Astrocyte (in vitro differentiated cells and primary cell): ENCODE data around the gene WFS1. TPM values are rescaled to one million over a fixed set of nuclear protein-coding genes. Genes with fewer than 3 reads are reported as not detected.

Experiments
- DNase-seq: peaks from one replicate; pipeline ENCODE4 v3.0.0-alpha.2; 2010; ENCODE audit warnings: low read depth
- FAIRE-seq: peaks from 2 replicates; lab custom pipeline; 2011; peaks lifted over from hg19 to GRCh38; lab: Jason Lieb, UNC
- H2AFZ ChIP-seq: 2 replicates; pipeline ENCODE4 v1.6.0; 2012; ENCODE audit warnings: low read depth, low read length, inconsistent platforms
- H3K27ac ChIP-seq: 2 replicates; pipeline ENCODE4 v1.5.1; 2011; ENCODE audit warnings: low read depth, low read length, inconsistent platforms
- H3K27me3 ChIP-seq: 2 replicates; pipeline ENCODE4 v1.6.0; 2011; ENCODE audit warnings: low read length, inconsistent platforms; ENCODE audit not compliant: insufficient read depth
- H3K36me3 ChIP-seq: 2 replicates; pipeline ENCODE4 v1.5.1; 2011; ENCODE audit warnings: low read length, inconsistent platforms; ENCODE audit not compliant: insufficient read depth
- H3K4me1 ChIP-seq: 2 replicates; pipeline ENCODE4 v1.5.1; 2011; ENCODE audit warnings: low read length, inconsistent platforms; ENCODE audit not compliant: insufficient read depth
- H3K4me2 ChIP-seq: 2 replicates; pipeline ENCODE4 v1.6.0; 2012; ENCODE audit warnings: low read length, inconsistent platforms
- H3K4me3 ChIP-seq: 2 replicates; pipeline ENCODE4 v1.5.1; 2011; ENCODE audit warnings: low read depth, mild to moderate bottlenecking, low read length, inconsistent platforms; ENCODE audit not compliant: insufficient read depth
- H3K79me2 ChIP-seq: 2 replicates; pipeline ENCODE4 v1.6.0; 2012; ENCODE audit warnings: mild to moderate bottlenecking, low read length, inconsistent platforms; ENCODE audit not compliant: insufficient read depth
- H3K9ac ChIP-seq: 2 replicates; pipeline ENCODE4 v1.6.0; 2012; ENCODE audit warnings: mild to moderate bottlenecking, low read length, inconsistent platforms
- H3K9me3 ChIP-seq: 2 replicates; pipeline ENCODE4 v1.5.1; 2012; ENCODE audit warnings: low read depth, mild to moderate bottlenecking, low read length, inconsistent platforms; ENCODE audit not compliant: insufficient read depth
- H4K20me1 ChIP-seq: 2 replicates; pipeline ENCODE4 v1.6.0; 2012; ENCODE audit warnings: low read length, inconsistent platforms; ENCODE audit not compliant: insufficient read depth
- H3K27ac Mint-ChIP-seq: one replicate; pipeline ENCODE4 v1.8.0; 2021; ENCODE audit warnings: mild to moderate bottlenecking, mixed read lengths; ENCODE audit not compliant: unreplicated experiment
- H3K27me3 Mint-ChIP-seq: one replicate; pipeline ENCODE4 v1.8.0; 2021; ENCODE audit warnings: low read depth, mixed read lengths; ENCODE audit not compliant: unreplicated experiment
- H3K36me3 Mint-ChIP-seq: one replicate; pipeline ENCODE4 v1.8.0; 2021; ENCODE audit warnings: low read depth, mixed read lengths; ENCODE audit not compliant: unreplicated experiment
- H3K4me1 Mint-ChIP-seq: one replicate; pipeline ENCODE4 v1.8.0; 2021; ENCODE audit warnings: low read depth, mixed read lengths; ENCODE audit not compliant: unreplicated experiment
- H3K4me3 Mint-ChIP-seq: one replicate; pipeline ENCODE4 v1.8.0; 2021; ENCODE audit warnings: mild to moderate bottlenecking, moderate library complexity, mixed read lengths; ENCODE audit not compliant: unreplicated experiment
- H3K9me3 Mint-ChIP-seq: one replicate; pipeline ENCODE4 v1.8.0; 2021; ENCODE audit warnings: mild to moderate bottlenecking, mixed read lengths; ENCODE audit not compliant: unreplicated experiment
- EZH2 ChIP-seq: IDR thresholded peaks from 2 replicates; pipeline ENCODE4 v1.6.1; 2012; ENCODE audit warnings: mild to moderate bottlenecking, low read length, inconsistent platforms; ENCODE audit not compliant: insufficient read depth
- total RNA-seq: library from RNA; stranded (reverse); gene quantifications from 2 replicates; pipeline ENCODE4 v1.2.1, GENCODE V29; 2021
- TF ChIP-seq, protein P1 (sequence below): IDR thresholded peaks from 2 replicates; pipeline ENCODE4 v1.5.1; 2011; ENCODE audit warnings: low read depth, mild to moderate bottlenecking, inconsistent platforms, low read length, moderate library complexity; ENCODE audit not compliant: insufficient read depth

Gene WFS1
- total RNA-seq, 1 donor from 2014 or later = 39.0 TPM

DNA sequence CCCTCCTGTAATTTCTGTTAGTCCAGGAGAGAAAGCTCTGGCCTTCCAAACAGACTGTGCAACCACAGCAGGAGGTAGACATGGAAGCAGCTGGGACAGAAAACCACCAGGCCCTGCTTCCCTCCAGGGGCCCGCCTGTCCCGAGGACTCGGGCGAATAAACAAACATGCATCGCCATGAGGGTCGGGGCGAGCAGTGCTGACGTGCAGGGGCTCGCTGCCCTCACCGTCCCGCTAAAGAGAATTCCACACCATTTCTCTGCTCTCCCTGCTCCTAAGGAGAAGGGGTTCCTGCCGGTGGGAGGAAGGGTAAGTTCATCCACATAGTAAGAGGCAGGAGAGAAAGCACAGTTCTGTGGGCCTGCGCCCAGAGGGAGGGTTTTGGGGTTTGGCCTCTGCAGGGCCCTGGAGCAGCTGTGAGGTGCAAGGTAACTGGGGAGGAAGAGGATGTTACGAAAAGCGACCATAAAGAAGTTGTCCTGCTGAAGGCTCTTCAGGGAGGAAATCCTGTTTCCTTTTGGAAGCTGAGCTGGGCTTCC, 54.9 kb downstream of the WFS1 start:
- Histone ChIP-seq H3K36me3 (no peaks in the 10 kb centered on the region), H3K27me3 (no peaks in the 10 kb centered on the region), H3K4me3 (no peak overlapping the region), H4K20me1 (no peaks in the 10 kb centered on the region), H2AFZ (peak overlapping the region; percentile 39), H3K9me3 (no peaks in the 10 kb centered on the region), H3K27ac (no peak overlapping the region), H3K9ac (peak overlapping the region; percentile 38), H3K4me2 (peak overlapping the region; percentile 34), H3K4me1 (peaks cover 15% of the 10 kb centered on the region), H3K79me2 (no peaks in the 10 kb centered on the region)
- no peak overlapping the region for H3K27ac Mint-ChIP-seq
- DNase-seq (no peak), FAIRE-seq (no peak)
- peaks cover 45% of the 10 kb centered on the region for H3K27me3 Mint-ChIP-seq
- peaks cover 2% of the 10 kb centered on the region for H3K4me1 Mint-ChIP-seq
- H3K9me3 Mint-ChIP-seq = no peaks in the 10 kb centered on the region
- H3K36me3 Mint-ChIP-seq = no peaks in the 10 kb centered on the region
- no peak overlapping the region for H3K4me3 Mint-ChIP-seq
- TF ChIP-seq EZH2 = no peak
- TF ChIP-seq, protein P1, sequence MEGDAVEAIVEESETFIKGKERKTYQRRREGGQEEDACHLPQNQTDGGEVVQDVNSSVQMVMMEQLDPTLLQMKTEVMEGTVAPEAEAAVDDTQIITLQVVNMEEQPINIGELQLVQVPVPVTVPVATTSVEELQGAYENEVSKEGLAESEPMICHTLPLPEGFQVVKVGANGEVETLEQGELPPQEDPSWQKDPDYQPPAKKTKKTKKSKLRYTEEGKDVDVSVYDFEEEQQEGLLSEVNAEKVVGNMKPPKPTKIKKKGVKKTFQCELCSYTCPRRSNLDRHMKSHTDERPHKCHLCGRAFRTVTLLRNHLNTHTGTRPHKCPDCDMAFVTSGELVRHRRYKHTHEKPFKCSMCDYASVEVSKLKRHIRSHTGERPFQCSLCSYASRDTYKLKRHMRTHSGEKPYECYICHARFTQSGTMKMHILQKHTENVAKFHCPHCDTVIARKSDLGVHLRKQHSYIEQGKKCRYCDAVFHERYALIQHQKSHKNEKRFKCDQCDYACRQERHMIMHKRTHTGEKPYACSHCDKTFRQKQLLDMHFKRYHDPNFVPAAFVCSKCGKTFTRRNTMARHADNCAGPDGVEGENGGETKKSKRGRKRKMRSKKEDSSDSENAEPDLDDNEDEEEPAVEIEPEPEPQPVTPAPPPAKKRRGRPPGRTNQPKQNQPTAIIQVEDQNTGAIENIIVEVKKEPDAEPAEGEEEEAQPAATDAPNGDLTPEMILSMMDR = no peak

DNA sequence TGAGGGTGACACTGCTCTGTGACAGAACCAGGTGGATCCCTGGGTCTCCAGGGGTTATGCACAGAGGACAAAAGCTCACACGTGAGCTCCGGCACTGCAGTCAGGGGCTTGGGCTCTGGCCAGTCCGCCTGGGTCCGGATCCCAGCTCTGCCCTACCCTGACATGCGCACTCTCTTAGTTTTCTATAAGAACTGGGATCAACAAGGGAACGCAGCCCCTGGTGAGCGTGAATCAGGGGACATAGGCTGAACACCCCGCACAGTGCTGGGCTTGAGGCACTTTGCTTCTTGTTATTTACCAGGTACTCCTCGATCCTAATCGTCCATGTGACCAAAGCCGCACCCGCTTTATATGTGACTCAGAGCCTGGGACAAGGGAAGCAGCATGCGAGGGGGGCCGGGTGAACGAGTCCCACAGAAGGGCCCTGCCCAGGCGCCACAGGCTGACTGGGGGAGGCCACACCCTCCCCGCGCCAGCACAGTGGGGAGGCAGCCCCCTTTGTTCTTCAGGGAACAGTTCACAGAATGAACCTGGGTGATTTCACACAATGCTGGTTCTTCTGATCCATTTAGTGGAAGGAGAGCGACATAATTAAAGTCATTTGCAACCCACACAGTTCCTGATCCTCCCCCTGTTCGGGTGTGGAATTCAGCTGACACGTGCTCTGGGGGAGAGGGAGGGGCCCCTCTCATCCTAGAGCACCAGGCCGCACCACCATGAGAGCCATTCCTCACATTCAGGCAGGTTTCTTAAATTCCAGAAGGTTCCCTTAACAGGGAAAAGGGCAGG, 55.5 kb downstream of the WFS1 start:
- no peaks in the 10 kb centered on the region for H3K27me3 ChIP-seq
- peak overlapping the region; percentile 39 for H2AFZ ChIP-seq
- peak; percentile 23 for DNase-seq
- no peak for TF ChIP-seq EZH2
- TF ChIP-seq, protein P1 = no peak
- H3K36me3 ChIP-seq = no peaks in the 10 kb centered on the region
- no peak overlapping the region for H3K27ac ChIP-seq
- no peaks in the 10 kb centered on the region for H3K79me2 ChIP-seq
- Mint-ChIP-seq H3K27me3 (peaks cover 48% of the 10 kb centered on the region), H3K4me3 (no peak overlapping the region), H3K4me1 (peaks cover 2% of the 10 kb centered on the region), H3K36me3 (no peaks in the 10 kb centered on the region), H3K27ac (no peak overlapping the region), H3K9me3 (no peaks in the 10 kb centered on the region)
- peaks cover 12% of the 10 kb centered on the region for H3K4me1 ChIP-seq
- H3K9ac ChIP-seq = peak overlapping the region; percentile 38
- H3K9me3 ChIP-seq = no peaks in the 10 kb centered on the region
- no peak for FAIRE-seq
- peak overlapping the region; percentile 34 for H3K4me2 ChIP-seq
- H4K20me1 ChIP-seq = no peaks in the 10 kb centered on the region
- H3K4me3 ChIP-seq = no peak overlapping the region

DNA sequence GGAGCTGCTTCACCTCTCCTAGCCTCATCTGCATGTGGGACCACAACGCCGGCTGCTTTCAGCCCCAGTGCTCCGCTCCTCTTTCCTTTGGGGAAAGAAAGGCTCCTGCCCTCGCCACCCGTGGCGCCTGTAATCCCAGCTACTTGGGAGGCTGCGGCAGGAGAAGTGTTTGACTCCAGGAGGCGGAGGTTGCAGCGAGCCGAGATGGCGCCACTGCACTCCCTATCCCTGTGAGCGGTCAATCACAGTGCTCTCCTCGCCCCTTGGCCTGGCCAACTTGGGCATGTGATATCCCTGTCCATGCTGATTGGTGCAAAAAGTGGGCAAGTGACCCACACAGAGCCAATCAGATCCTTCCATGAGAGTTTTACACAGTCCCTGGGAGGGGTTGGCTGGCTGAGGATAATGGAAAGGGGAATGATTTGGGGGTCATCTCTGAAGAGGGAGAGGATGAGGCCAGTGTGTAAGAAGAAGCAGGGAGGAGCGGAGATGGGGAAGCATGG, 56.2 kb downstream of the WFS1 start:
- H3K4me3 Mint-ChIP-seq = no peak overlapping the region
- FAIRE-seq (no peak), DNase-seq (no peak)
- H3K36me3 Mint-ChIP-seq = no peaks in the 10 kb centered on the region
- H3K27me3 Mint-ChIP-seq = peaks cover 46% of the 10 kb centered on the region
- Histone ChIP-seq H3K27me3 (no peaks in the 10 kb centered on the region), H4K20me1 (no peaks in the 10 kb centered on the region), H3K9ac (no peak overlapping the region), H3K36me3 (no peaks in the 10 kb centered on the region), H2AFZ (peak overlapping the region; percentile 39), H3K27ac (no peak overlapping the region), H3K4me3 (no peak overlapping the region), H3K9me3 (no peaks in the 10 kb centered on the region), H3K4me1 (peaks cover 12% of the 10 kb centered on the region), H3K4me2 (peak overlapping the region; percentile 34), H3K79me2 (no peaks in the 10 kb centered on the region)
- peaks cover 2% of the 10 kb centered on the region for H3K4me1 Mint-ChIP-seq
- no peak overlapping the region for H3K27ac Mint-ChIP-seq
- no peaks in the 10 kb centered on the region for H3K9me3 Mint-ChIP-seq
- TF ChIP-seq, protein P1 = no peak
- TF ChIP-seq EZH2 = no peak
